Transverse colon (tissue), 4 donors: ENCODE results near the gene MICU2.

Experiments used
- POLR2A ChIP-seq: fragments of 450-650 bp; IDR thresholded peaks from one replicate; pipeline ENCODE4 v1.6.1; 2016; ENCODE audit warnings: antibody characterized with exemption, mild to moderate bottlenecking, moderate library complexity
- POLR2AphosphoS5 ChIP-seq, 3 donors: sonication (generic); formaldehyde crosslinking; IDR thresholded peaks; one replicate each; pipeline ENCODE4 v1.6.1; 2016; ENCODE audit warnings: antibody characterized with exemption in 3 of 3
- TF ChIP-seq, protein P1 (sequence below), 5 experiments: fragments of 200-600 bp in 3 of 5; fragments of 450-650 bp in 2 of 5; sonication (generic) in 3 of 5; IDR thresholded peaks; 1 replicate in 2 of 5; 2 replicates in 3 of 5; pipeline ENCODE4 v1.5.1; 2016 to 2017; ENCODE audit warnings: antibody characterized with exemption in 5 of 5, inconsistent platforms in 3 of 5, mild to moderate bottlenecking in 2 of 5, moderate library complexity in 1 of 5

DNA sequence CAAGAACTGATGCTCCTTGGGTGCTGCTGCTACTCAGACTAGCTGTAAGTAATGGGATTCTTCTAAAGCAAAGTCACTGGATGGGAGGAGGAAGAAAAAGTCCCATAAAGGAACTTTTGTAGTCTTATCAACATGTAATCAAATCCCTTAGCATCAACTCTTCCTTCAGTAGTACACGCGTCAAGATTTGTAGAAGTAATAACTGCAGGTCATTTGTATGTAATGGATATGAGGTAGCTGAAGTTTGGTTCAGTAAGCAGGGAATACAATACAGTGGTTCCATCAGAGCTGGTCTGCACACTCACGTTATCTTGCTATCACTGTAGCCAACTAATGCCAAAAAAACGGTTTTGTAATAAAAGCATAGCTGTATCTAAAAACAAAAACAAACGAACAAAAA is 72.5 kb downstream of the MICU2 start:
- TF ChIP-seq POLR2AphosphoS5 (IDR thresholded peaks at IDR 0.05) (no peak), POLR2A (no peak)
- TF ChIP-seq, protein P1, sequence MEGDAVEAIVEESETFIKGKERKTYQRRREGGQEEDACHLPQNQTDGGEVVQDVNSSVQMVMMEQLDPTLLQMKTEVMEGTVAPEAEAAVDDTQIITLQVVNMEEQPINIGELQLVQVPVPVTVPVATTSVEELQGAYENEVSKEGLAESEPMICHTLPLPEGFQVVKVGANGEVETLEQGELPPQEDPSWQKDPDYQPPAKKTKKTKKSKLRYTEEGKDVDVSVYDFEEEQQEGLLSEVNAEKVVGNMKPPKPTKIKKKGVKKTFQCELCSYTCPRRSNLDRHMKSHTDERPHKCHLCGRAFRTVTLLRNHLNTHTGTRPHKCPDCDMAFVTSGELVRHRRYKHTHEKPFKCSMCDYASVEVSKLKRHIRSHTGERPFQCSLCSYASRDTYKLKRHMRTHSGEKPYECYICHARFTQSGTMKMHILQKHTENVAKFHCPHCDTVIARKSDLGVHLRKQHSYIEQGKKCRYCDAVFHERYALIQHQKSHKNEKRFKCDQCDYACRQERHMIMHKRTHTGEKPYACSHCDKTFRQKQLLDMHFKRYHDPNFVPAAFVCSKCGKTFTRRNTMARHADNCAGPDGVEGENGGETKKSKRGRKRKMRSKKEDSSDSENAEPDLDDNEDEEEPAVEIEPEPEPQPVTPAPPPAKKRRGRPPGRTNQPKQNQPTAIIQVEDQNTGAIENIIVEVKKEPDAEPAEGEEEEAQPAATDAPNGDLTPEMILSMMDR (IDR thresholded peaks at IDR 0.05): no peak
